SK-N-SH (cell line): Measurements from ENCODE around the gene ABCG4. TPM values are rescaled to one million over a fixed set of nuclear protein-coding genes. Genes with fewer than 3 reads are reported as not detected.

Source experiments
- CTCF ChIA-PET: fragments of 300-600, 350-600 bp; formaldehyde crosslinking; extraction: SDS; loops from one replicate; lab custom pipeline; 2021; lab: Yijun Ruan, JAX
- POLR2A ChIA-PET: fragments of 350-600 bp; sonication (Branson Sonifier 250); formaldehyde crosslinking; extraction: SDS; loops from one replicate; lab custom pipeline; 2020; ENCODE audit warnings: antibody characterized with exemption, inconsistent platforms; lab: Yijun Ruan, JAX
- DNase-seq: peaks from one replicate; pipeline ENCODE4 v3.0.0; 2012
- H2AFZ ChIP-seq: fragments of 200-600 bp; sonication (generic); 2 replicates; pipeline ENCODE4 v1.8.1; 2016; ENCODE audit warnings: antibody characterized with exemption, mild to moderate bottlenecking, low read depth
- H3F3A ChIP-seq: fragments of 200-600 bp; sonication (generic); replicated peaks from 2 replicates; pipeline ENCODE3; 2016; ENCODE audit warnings: antibody characterized with exemption, mild to moderate bottlenecking; ENCODE audit not compliant: insufficient read depth
- H3K27ac ChIP-seq, 2 experiments: fragments of 200-500 bp in 1 of 2; fragments of 200-600 bp in 1 of 2; sonication (Bioruptor generic) in 1 of 2; sonication (generic), shearing (Covaris generic) in 1 of 2; 2 replicates each; pipeline versions ENCODE4 v1.5.1 to v1.6.1; 2014 to 2016; ENCODE audit warnings: low read depth in 2 of 2, inconsistent platforms in 1 of 2, low read length in 1 of 2, mild to moderate bottlenecking in 1 of 2, mixed read lengths in 1 of 2
- H3K27me3 ChIP-seq: fragments of 200-600 bp; sonication (generic), shearing (Covaris generic); 2 replicates; pipeline ENCODE4 v1.6.1; 2016; ENCODE audit warnings: mixed run types; ENCODE audit not compliant: insufficient read depth
- H3K36me3 ChIP-seq, 2 experiments: fragments of 200-500 bp in 1 of 2; fragments of 200-600 bp in 1 of 2; sonication (Bioruptor generic) in 1 of 2; sonication (generic) in 1 of 2; replicated peaks in 1 of 2; 2 replicates each; pipeline versions ENCODE3 to v1.5.1; 2014 to 2016; ENCODE audit warnings: low read length in 1 of 2, mild to moderate bottlenecking in 1 of 2; ENCODE audit not compliant: insufficient read depth in 2 of 2, control insufficient read depth in 1 of 2
- H3K4me1 ChIP-seq, 2 experiments: fragments of 200-500 bp in 1 of 2; fragments of 200-600 bp in 1 of 2; sonication (Bioruptor generic) in 1 of 2; sonication (generic), shearing (Covaris generic) in 1 of 2; 2 replicates each; pipeline versions ENCODE4 v1.5.1 to v1.6.1; 2014 to 2016; ENCODE audit warnings: low read depth in 1 of 2, low read length in 1 of 2, mixed run types in 1 of 2; ENCODE audit not compliant: insufficient read depth in 2 of 2, control insufficient read depth in 1 of 2
- H3K4me2 ChIP-seq: fragments of 200-600 bp; sonication (generic), shearing (Covaris generic); 2 replicates; pipeline ENCODE4 v1.6.1; 2017; ENCODE audit warnings: mixed run types
- H3K4me3 ChIP-seq, 2 experiments: fragments of 200-500 bp in 1 of 2; fragments of 200-600 bp in 1 of 2; sonication (Bioruptor generic) in 1 of 2; sonication (generic), shearing (Covaris generic) in 1 of 2; 2 replicates each; pipeline versions ENCODE4 v1.5.1 to v1.8.1; 2014 to 2016; ENCODE audit warnings: low read depth in 2 of 2, inconsistent platforms in 1 of 2, low read length in 1 of 2, mild to moderate bottlenecking in 1 of 2, mixed read lengths in 1 of 2, moderate library complexity in 1 of 2
- H3K79me2 ChIP-seq: fragments of 200-600 bp; sonication (generic); 2 replicates; pipeline ENCODE4 v1.8.1; 2017; ENCODE audit warnings: mild to moderate bottlenecking; ENCODE audit not compliant: insufficient read depth
- H3K9ac ChIP-seq: fragments of 200-600 bp; sonication (generic); 2 replicates; pipeline ENCODE4 v1.6.1; 2017; ENCODE audit warnings: mixed run types
- H3K9me2 ChIP-seq: fragments of 200-600 bp; sonication (generic); 2 replicates; pipeline ENCODE4 v1.6.1; 2017; ENCODE audit warnings: mixed run types
- H3K9me3 ChIP-seq: fragments of 200-600 bp; sonication (generic); 2 replicates; pipeline ENCODE4 v1.6.1; 2017; ENCODE audit warnings: mixed run types, mild to moderate bottlenecking, moderate library complexity
- H4K20me1 ChIP-seq: fragments of 200-600 bp; sonication (generic); 2 replicates; pipeline ENCODE4 v1.6.1; 2017; ENCODE audit warnings: mild to moderate bottlenecking, mixed run types; ENCODE audit not compliant: insufficient read depth
- EP300 ChIP-seq, 2 experiments: IDR thresholded peaks; 2 replicates each; pipeline versions ENCODE4 v1.4.0 to v1.6.1; 2012; ENCODE audit warnings: borderline replicate concordance in 1 of 2, low read depth in 1 of 2, low read length in 1 of 2
- FOXM1 ChIP-seq: IDR thresholded peaks from 2 replicates; pipeline ENCODE4 v1.4.0; 2012; ENCODE audit warnings: low read depth, mild to moderate bottlenecking
- MAX ChIP-seq: IDR thresholded peaks from 2 replicates; pipeline ENCODE4 v1.4.0; 2012; ENCODE audit warnings: low read depth
- MEF2A ChIP-seq: IDR thresholded peaks from 2 replicates; pipeline ENCODE4 v1.4.0; 2012; ENCODE audit warnings: low read depth, borderline replicate concordance
- NFIC ChIP-seq: IDR thresholded peaks from 2 replicates; pipeline ENCODE4 v1.4.0; 2012; ENCODE audit warnings: borderline replicate concordance
- NRF1 ChIP-seq: IDR thresholded peaks from 2 replicates; pipeline ENCODE4 v1.6.1; 2012; ENCODE audit warnings: low read depth, mild to moderate bottlenecking, low read length
- RAD21 ChIP-seq: IDR thresholded peaks from 2 replicates; pipeline ENCODE4 v1.6.1; 2012; ENCODE audit warnings: mild to moderate bottlenecking, low read length
- RCOR1 ChIP-seq: fragments of 150-350 bp; IDR thresholded peaks from 2 replicates; pipeline ENCODE4 v1.6.1; 2017; ENCODE audit warnings: antibody characterized with exemption, low read length
- RFX5 ChIP-seq: IDR thresholded peaks from 2 replicates; pipeline ENCODE4 v1.6.1; 2012; ENCODE audit warnings: mild to moderate bottlenecking, improper control_type of control experiment, low read length
- SMC3 ChIP-seq: IDR thresholded peaks from 2 replicates; pipeline ENCODE4 v1.6.1; 2012; ENCODE audit warnings: low read depth, low read length, improper control_type of control experiment
- TAF1 ChIP-seq: IDR thresholded peaks from 2 replicates; pipeline ENCODE4 v1.6.1; 2012; ENCODE audit warnings: low read depth, mild to moderate bottlenecking, low read length, moderate library complexity, borderline replicate concordance
- TCF12 ChIP-seq: IDR thresholded peaks from 2 replicates; pipeline ENCODE4 v1.4.0; 2012
- TEAD4 ChIP-seq: IDR thresholded peaks from 2 replicates; pipeline ENCODE4 v1.4.0; 2012; ENCODE audit warnings: mild to moderate bottlenecking, borderline replicate concordance; ENCODE audit not compliant: insufficient read depth
- YY1 ChIP-seq: IDR thresholded peaks from 2 replicates; pipeline ENCODE4 v1.4.0; 2012; ENCODE audit warnings: low read depth, mild to moderate bottlenecking
- ZBTB33 ChIP-seq: IDR thresholded peaks from 2 replicates; pipeline ENCODE4 v1.4.0; 2012; ENCODE audit warnings: low read depth, borderline replicate concordance
- WGBS: methylation state at CpG from one replicate; pipeline ENCODE4 v1.1.6; 2017; ENCODE audit warnings: low lambda C conversion rate; 5-methylcytosine and 5-hydroxymethylcytosine counted together
- polyA plus RNA-seq, 3 experiments: library from polyadenylated mRNA; depleted of rRNA; stranded (reverse); fragments of >200 nt; gene quantifications; 2 replicates each; pipeline ENCODE4 v1.2.3, GENCODE V29; 2012
- TF ChIP-seq, protein P1 (sequence below): fragments of 200-600 bp; sonication (generic); IDR thresholded peaks from 2 replicates; pipeline ENCODE4 v1.6.1; 2017; ENCODE audit warnings: antibody characterized with exemption, mild to moderate bottlenecking, moderate library complexity
- TF ChIP-seq, protein P2 (sequence below): IDR thresholded peaks from 2 replicates; pipeline ENCODE4 v1.6.1; 2012; ENCODE audit warnings: mild to moderate bottlenecking, low read depth, low read length, moderate library complexity

Gene ABCG4
- polyA plus RNA-seq, 1 of the 3 experiments (the other 2 are of a cell fraction), result 0.72 TPM

DNA sequence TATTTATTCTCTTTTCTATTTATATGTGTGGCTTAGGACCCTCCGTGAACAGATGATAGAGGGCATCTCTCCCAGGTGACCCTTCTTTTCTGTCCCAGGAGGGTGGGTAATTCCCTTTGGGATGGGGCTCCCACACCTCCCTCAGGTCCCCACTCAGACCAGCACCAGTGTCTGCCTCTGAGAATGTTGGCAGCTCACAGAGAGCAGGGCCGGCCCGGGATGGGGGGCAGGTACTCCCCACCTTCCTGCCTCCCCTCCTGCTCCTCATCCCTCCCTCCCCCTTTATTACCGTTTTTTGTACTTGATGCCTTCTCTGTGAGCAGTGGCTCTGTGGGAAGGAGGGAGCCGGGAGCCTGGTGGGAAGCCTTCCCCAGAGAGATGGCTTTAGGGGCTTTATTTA lies 32.3 kb upstream of the ABCG4 start:
- Histone ChIP-seq H3K9ac (no peak overlapping the region), H3K9me3 (no peaks in the 10 kb centered on the region), H3K79me2 (peaks cover 2% of the 10 kb centered on the region), H3F3A (peaks cover 12% of the 10 kb centered on the region), H3K9me2 (no peaks in the 10 kb centered on the region), H3K4me1 (peaks cover 7 to 9% of the 10 kb centered on the region in 2 experiments; a peak in 3 of 4 replicates), H3K27ac (no peak overlapping the region), H4K20me1 (no peaks in the 10 kb centered on the region), H3K4me2 (no peak overlapping the region), H3K36me3 (peaks cover 0 to 41% of the 10 kb centered on the region in 2 experiments), H3K27me3 (no peaks in the 10 kb centered on the region), H3K4me3 (no peak overlapping the region), H2AFZ (no peak overlapping the region)
- TF ChIP-seq MAX (no peak), RFX5 (no peak), TAF1 (no peak), EP300 (IDR thresholded peaks at IDR 0.05; ENCODE audit: borderline replicate concordance in 1 of 2, low read depth in 1 of 2, low read length in 1 of 2) (no peak), RAD21 (no peak), SMC3 (no peak), NFIC (no peak), RCOR1 (no peak), ZBTB33 (no peak), YY1 (no peak), TCF12 (no peak), NRF1 (no peak), TEAD4 (no peak), FOXM1 (no peak), MEF2A (no peak)
- TF ChIP-seq, protein P1, sequence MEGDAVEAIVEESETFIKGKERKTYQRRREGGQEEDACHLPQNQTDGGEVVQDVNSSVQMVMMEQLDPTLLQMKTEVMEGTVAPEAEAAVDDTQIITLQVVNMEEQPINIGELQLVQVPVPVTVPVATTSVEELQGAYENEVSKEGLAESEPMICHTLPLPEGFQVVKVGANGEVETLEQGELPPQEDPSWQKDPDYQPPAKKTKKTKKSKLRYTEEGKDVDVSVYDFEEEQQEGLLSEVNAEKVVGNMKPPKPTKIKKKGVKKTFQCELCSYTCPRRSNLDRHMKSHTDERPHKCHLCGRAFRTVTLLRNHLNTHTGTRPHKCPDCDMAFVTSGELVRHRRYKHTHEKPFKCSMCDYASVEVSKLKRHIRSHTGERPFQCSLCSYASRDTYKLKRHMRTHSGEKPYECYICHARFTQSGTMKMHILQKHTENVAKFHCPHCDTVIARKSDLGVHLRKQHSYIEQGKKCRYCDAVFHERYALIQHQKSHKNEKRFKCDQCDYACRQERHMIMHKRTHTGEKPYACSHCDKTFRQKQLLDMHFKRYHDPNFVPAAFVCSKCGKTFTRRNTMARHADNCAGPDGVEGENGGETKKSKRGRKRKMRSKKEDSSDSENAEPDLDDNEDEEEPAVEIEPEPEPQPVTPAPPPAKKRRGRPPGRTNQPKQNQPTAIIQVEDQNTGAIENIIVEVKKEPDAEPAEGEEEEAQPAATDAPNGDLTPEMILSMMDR, result no peak
- TF ChIP-seq, protein P2, sequence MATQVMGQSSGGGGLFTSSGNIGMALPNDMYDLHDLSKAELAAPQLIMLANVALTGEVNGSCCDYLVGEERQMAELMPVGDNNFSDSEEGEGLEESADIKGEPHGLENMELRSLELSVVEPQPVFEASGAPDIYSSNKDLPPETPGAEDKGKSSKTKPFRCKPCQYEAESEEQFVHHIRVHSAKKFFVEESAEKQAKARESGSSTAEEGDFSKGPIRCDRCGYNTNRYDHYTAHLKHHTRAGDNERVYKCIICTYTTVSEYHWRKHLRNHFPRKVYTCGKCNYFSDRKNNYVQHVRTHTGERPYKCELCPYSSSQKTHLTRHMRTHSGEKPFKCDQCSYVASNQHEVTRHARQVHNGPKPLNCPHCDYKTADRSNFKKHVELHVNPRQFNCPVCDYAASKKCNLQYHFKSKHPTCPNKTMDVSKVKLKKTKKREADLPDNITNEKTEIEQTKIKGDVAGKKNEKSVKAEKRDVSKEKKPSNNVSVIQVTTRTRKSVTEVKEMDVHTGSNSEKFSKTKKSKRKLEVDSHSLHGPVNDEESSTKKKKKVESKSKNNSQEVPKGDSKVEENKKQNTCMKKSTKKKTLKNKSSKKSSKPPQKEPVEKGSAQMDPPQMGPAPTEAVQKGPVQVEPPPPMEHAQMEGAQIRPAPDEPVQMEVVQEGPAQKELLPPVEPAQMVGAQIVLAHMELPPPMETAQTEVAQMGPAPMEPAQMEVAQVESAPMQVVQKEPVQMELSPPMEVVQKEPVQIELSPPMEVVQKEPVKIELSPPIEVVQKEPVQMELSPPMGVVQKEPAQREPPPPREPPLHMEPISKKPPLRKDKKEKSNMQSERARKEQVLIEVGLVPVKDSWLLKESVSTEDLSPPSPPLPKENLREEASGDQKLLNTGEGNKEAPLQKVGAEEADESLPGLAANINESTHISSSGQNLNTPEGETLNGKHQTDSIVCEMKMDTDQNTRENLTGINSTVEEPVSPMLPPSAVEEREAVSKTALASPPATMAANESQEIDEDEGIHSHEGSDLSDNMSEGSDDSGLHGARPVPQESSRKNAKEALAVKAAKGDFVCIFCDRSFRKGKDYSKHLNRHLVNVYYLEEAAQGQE, result no peak
- POLR2A ChIA-PET, result no interaction called here
- 56% methylated on average over 5 of the region's 5 CpGs for WGBS
- DNase-seq, result no peak
- CTCF ChIA-PET, result interaction anchor here (0.6 to 2.0 kb wide), 2 partner anchors 14 kb away, joined by 3 to 6 read pairs; partner anchors contain the start of gene DPAGT1
